GM15510 (cell line): ENCODE measurements around the gene BZW1.

ENCODE experiments used
- POLR2A ChIP-seq: IDR thresholded peaks from 3 replicates; pipeline ENCODE4 v1.6.1; 2011; ENCODE audit warnings: borderline replicate concordance; ENCODE audit not compliant: insufficient read length; ENCODE audit errors: extremely low read depth

Gene BZW1

DNA sequence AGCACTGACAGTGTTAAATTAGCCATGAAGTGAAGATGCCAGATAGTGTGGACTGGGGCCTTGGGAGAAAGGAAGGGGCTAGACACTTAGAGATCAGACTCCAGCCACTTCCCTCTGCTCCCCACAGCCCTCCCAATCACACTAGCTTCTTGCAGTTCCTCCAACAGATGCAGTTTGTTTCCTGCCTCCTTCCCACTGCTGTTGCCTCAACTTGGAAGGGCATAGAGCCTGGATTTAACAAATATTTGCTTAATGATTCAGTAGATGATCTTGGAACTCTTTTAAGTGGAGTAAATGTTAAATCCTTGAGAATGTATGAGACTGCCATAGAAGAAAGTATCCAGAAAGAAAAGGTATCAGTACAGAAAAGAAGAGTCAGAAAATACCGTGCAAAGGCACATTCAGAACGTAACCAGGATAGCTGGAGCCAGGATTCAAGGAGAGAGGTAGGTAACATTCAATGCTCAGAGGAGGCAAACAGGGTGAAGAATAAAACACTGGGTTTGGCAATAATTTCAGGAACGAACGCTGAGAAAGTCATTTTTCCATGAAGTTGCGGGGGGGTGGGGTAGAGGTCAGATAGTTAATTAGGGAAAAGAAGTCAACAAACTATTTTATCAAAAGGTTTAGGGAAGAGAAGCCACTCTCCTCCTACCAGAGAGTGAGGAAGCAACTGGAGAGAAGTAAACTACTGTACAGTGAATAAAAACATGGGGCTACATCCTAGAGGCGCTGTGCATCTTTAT lies 1.3 kb upstream of the BZW1 start:
- TF ChIP-seq POLR2A = no peak

DNA sequence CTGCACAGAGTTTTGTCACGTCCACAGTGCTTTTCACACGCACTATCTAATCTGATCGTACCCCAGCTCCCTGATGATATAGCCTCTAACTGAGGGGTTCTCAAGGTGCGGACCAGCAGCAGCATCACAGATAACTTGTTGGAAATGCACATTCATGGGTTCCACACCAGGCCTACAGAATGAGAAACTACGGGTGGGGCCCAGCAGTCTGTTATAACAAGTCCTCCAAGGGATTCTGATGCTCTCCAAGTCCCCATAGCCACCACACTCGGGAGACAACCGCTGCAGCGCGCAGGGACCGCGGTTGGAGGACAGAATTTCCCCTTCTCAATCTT lies 745 bp upstream of the BZW1 start:
- no peak for TF ChIP-seq POLR2A

DNA sequence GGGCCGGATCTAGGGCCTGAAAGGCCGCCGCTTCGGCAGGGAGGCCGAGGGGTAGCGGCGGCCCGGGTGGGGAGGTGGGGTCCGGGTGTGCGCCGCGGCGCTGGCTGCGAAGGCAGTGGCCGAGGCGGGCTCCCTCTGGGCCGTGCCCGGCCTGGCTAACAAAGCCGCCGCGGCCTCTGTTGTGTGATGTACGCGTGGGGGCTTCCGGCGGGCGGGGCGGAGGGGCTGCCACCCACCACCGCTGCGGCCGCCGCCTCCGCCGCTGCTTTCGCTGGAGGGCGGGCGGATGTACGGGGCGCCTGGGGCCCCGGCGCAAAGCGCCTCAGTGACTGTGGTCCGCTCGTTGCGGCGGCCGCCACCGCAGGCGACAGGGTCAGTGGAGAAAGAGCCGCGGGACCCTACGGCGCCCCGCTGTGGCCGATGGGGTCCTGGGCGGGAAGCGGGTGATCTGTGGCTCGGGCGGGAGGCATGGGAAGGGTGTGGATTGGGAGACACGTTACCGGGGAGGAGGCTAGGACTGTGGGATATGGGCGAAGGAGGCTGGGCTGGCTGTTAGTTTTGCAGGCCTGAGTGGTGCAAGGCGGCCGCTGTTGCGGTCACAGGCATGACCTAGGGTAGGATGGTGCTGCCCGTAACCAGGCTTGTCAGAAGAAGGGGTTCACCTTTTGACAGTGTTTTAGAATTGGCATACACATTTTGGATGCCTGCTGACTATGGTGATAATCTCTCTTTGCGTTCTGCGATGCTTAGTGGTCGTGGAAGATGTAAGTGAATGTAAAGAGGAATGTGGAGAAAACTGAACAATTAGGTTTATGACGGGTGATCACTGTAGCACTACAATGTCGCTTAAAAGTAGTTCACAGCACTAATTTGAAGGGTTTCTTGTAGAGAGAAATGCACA lies 662 bp downstream of the BZW1 start:
- no peak for TF ChIP-seq POLR2A

- no peak for TF ChIP-seq POLR2A
Observed at GRCh38 chr2:200814276-200814815, 2.6 kb downstream of the BZW1 start.

- no peak for TF ChIP-seq POLR2A
Observed at GRCh38 chr2:200814917-200815316, 3.2 kb downstream of the BZW1 start.

DNA sequence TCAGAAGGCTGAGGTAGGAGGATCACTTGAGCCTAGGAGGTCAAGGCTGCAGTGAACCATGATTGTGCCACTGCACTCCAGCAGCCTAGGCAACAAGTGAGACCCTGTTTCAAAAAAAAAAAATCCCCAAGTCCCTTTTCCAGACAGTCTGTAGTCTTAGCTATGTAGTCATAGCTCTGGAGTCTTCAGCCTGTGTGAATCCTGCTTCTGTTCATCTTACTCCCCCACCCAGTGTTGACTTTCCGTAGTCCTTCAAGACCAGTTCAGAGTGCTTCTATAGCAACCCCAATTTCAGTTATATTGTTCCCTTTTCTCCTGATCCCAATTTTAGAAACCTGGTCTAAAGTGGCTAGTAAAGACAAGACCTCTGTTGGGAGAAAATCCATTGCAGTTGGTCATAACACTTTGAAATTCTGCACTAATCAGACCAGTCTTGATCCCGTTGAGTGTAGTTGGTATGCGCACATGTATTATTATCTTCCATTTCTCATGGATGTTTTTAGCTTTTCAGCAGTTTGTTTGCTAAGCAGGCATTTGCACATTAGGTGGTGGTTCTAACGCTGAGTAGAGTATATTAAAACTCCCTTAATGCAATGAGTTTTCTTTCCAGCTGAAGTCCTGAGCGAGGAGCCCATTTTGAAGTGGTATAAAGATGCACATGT lies 9.0 kb downstream of the BZW1 start:
- no peak for TF ChIP-seq POLR2A

- TF ChIP-seq POLR2A = no peak
Observed at GRCh38 chr2:200821686-200822245, 10.1 kb downstream of the BZW1 start.

DNA sequence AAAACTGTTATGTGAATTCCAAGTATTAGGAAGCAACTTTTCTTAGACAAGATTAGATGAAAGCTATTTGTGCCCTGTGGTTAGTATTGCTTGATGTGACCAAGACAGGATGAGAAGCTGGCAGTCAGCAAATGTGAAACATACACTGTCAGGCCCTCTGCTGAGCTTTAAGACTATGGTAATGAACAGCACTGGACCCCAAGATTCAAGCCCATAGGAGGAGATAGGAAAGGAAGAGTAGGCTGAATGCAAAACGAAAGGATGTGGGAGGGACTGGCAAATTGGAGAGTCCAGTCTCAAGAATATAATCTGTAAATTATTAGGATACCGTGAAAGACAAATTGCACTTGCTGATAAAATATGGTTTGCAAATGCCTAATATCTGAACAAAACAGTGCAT lies 16.4 kb downstream of the BZW1 start:
- no peak for TF ChIP-seq POLR2A

GRCh38 chr2:200828572-200829257 lies 17.0 kb downstream of the BZW1 start:
- TF ChIP-seq POLR2A = no peak

GRCh38 chr2:200829258-200829655 lies 17.5 kb downstream of the BZW1 start:
- no peak for TF ChIP-seq POLR2A

GRCh38 chr2:200834701-200835100 lies 23.0 kb downstream of the BZW1 start:
- no peak for TF ChIP-seq POLR2A

- TF ChIP-seq POLR2A = no peak
Observed at GRCh38 chr2:200839513-200839912, 27.8 kb downstream of the BZW1 start.

DNA sequence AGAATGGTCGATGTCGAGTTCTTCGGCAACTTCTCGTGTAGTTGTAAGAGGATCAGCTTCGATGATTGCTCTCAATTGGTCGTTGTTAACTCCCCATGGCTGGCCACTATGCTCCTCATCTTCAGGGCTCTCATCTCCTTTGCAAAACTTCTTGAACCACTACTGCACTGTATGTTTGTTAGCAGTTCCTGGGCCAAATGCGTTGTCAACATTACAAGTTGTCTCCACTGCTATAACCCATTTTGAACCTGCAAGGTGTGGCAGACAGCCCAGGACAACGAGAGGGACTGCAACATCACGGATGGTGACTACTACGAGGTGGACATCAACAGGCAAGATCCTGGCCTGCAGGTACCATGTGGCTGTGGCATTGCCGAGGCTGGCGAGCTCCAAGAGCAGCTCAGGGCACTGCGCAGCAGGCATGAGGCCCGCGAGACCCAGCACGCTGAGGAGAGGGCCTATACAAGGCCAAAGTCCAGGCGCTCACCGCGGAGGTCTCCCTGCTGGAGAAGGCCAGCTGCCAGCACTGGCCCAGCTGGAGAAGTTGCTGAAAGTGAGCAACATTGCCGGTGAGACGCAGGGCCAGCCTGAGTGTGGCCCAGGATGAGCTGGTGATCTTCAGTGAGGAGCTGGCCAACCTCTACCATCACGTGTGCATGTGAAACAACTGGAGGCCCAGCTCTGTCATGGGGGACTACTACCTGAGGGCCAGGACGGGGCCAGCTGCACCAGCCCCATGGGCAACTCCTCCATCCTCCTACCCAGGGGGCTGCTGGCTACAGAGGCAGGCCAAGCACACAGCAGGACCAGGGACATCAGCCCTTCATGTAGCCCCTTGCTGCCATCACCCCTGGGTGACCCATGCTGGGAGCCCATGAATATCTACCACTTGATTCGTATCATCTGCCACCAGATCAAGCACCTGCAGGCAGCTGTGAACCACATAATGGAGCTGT lies 32.6 kb downstream of the BZW1 start:
- TF ChIP-seq POLR2A = no peak
